H7 (cell line): ENCODE measurements around the gene MOCS3. TPM values are rescaled to one million over a fixed set of nuclear protein-coding genes. Genes with fewer than 3 reads are reported as not detected.

Experiments used
- DNase-seq: peaks from one replicate; pipeline ENCODE4 v3.0.0; 2012
- H3K27me3 ChIP-seq: 2 replicates; pipeline ENCODE4 v1.6.0; 2011; ENCODE audit warnings: mild to moderate bottlenecking, low read length; ENCODE audit not compliant: control insufficient read depth, insufficient read depth
- H3K36me3 ChIP-seq: replicated peaks from 2 replicates; pipeline ENCODE4 v1.5.1; 2011; ENCODE audit warnings: low read length; ENCODE audit not compliant: control insufficient read depth, insufficient read depth
- H3K4me3 ChIP-seq: 2 replicates; pipeline ENCODE4 v1.5.1; 2011; ENCODE audit warnings: low read depth, mild to moderate bottlenecking, control low read depth, low read length, moderate library complexity; ENCODE audit not compliant: insufficient read depth
- total RNA-seq: library from RNA; depleted of rRNA; stranded (reverse); fragments of >200 nt; shearing (Covaris generic); gene quantifications from 2 replicates; pipeline ENCODE4 v1.2.3, GENCODE V29; 2014

MOCS3 gene
- total RNA-seq, 1 experiment from 2014 or later: 9.3 TPM

DNA sequence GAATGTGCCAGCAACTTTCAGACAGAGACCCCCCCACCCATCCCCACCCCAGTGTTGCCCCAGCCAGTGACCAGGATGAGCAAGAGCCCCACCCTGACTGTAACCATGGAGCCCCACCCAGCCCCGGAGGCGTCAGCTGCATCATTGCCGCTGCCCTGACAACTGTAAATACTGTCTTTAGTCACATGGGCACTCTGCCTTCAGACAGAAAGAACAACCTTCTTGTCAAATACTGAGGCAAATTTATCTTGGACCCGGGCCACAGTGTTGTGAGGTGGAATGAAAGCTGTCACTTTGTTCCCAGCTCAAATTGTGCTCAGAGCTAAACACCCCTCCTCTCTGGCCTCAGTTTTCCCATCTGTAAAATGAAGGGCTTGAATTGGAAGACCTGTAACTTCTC is 23.7 kb downstream of the MOCS3 start:
- Histone ChIP-seq H3K27me3 (no peaks in the 10 kb centered on the region; the same call in 1 of the 2 replicates), H3K36me3 (no peaks in the 10 kb centered on the region), H3K4me3 (no peak overlapping the region)
- DNase-seq: no peak

DNA sequence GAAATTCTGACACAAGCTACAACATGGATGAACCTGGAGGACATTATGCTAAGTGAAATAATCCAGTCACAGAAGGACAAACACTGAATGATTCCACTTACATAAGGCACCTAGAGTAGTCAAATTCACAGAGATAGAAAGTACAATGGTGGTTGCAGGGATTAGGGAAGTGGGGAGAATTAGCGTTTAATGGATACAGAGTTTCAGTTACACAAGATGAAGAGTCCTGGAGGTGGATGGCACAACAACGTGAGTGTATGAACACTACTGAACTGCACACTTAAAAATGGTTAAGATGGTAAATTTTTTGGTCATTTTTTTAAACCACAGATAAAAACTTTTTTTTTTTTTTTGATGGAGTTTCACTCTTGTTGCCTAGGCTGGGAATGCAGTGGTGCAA is 24.7 kb downstream of the MOCS3 start:
- Histone ChIP-seq H3K27me3 (no peaks in the 10 kb centered on the region; the same call in 1 of the 2 replicates), H3K4me3 (no peak overlapping the region), H3K36me3 (no peaks in the 10 kb centered on the region)
- no peak for DNase-seq

DNA sequence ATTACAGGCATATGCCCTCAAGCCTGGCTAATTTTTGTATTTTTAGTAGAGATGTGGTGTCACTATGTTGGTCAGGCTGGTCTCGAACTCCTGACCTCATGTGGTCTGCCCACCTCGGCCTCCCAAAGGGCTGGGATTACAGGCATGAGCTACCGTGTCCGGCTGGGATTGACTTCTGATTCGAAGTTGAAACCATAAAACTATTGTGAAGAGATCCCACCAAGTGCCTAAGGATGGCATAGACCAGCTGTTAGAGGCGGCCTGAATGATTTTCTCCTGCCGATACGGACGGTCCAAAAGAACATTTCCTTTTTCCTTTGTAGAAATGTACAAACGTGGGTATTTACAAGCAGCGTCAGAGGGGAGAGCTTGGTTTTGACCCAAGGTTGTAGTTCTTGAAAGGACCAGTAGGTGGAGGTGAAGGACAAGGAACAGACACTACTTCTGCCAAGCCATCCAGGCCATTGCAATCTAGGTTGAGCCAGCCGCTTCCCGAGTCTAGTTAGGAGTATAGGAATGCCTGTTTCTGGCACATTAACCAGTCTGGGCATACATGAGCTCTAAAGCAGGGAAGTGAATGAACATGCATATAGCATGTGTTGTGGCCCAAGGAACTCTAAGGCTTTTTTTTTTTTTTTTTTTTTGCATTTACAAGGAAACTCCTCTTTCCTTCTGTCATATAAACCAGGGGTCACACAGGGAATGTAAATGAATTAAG is 29.0 kb downstream of the MOCS3 start:
- Histone ChIP-seq H3K36me3 (no peaks in the 10 kb centered on the region), H3K4me3 (no peak overlapping the region), H3K27me3 (no peaks in the 10 kb centered on the region)
- peak; percentile 77 for DNase-seq

DNA sequence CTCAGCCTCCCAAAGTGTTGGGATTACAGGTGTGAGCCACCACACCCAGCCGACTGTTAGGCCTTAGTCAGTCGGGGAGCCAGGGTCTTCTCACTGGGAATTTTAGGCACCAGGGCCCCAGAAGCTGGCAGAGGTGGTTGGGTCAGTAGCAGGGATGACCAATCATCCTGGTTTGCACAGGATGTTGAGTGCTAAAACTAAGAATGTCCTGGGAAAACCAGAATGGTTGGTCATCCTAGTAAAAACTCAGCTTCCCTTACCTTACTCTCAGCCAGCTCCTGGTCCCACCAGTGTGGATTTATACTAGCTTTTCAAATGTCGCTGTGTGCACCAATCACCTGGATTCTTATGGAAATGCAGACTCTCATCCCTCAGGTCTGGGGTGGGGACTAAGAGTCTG is 32.5 kb downstream of the MOCS3 start:
- DNase-seq: no peak
- H3K36me3 ChIP-seq: no peaks in the 10 kb centered on the region
- H3K4me3 ChIP-seq: no peak overlapping the region
- no peaks in the 10 kb centered on the region for H3K27me3 ChIP-seq

DNA sequence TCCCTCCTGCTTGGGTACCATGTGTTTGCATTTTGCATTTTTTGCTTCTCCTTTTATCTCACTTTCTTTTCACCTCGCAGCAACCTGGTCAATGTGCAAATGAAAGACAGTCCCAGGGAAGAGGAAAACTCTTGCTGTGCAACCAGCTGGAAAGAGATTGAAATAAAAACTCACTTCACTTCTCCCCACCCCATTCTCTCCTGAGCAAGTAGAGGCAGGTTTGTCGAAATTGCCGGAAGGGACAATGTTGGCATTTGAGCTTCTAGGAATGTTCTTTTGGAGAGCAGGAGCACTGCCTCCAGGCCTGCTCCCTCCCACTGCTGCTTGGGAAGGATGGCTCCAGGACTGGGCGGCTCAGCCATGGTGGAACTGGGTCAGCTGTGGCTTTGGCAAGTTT is 33.7 kb downstream of the MOCS3 start:
- peak; percentile 51 for DNase-seq
- Histone ChIP-seq H3K27me3 (no peaks in the 10 kb centered on the region), H3K4me3 (no peak overlapping the region), H3K36me3 (no peaks in the 10 kb centered on the region)

DNA sequence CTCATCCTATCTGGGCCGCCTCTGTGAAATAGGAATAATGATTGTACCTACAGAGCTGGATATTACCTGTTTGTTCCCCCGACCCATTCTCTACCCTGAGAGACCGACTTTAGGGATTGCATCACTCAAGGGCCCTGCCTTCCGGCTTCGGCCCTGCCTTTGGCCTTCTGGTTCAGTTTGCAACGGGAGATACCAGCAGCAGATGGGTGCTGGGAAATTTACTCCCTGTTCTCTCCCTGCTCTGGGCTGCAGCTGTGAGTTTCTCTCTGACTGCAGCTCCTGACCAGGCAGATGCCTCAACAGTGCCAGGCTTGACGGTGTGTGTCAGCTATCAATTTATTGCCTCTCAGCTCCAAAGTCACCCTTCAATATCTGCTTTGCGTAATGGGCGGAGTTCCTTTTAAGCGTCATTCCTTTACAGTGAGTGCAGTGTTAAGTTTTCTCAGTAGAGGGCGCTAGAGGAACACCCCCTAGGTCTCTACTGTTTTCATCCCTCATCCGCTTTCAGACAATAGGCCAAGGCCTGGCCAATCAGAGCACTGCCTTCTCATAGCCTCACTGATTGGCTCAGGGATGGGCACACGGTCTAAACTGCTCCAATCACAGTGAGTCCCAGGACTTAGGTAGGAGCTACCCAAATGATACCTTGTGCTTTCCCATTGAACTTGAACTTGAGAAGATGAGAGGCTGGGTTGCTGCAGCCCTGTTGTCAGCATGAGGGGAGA is 34.3 kb downstream of the MOCS3 start:
- Histone ChIP-seq H3K36me3 (no peaks in the 10 kb centered on the region), H3K4me3 (no peak overlapping the region; the same call in 1 of the 2 replicates), H3K27me3 (no peaks in the 10 kb centered on the region)
- DNase-seq: peak; percentile 95

DNA sequence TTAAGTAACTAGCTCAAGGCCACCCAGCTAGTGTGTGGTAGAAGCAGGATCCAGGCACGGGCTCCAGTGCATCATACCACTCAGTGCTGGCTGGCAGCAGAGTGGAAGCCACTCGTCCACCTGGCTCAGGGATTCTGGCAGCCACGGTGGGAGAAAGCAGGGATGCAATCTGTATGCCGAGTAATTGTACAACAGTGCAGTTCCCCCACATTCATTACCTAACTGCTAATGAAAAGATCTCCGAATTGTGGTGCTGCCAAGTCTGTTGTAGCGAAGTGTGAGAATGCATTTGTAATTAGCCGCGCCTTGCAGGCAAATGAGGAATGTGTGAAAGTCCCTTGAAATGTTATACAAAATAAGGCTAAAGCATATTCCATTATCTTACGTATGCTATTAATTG is 35.3 kb downstream of the MOCS3 start:
- H3K4me3 ChIP-seq: no peak overlapping the region
- H3K36me3 ChIP-seq: no peaks in the 10 kb centered on the region
- DNase-seq: no peak
- no peaks in the 10 kb centered on the region for H3K27me3 ChIP-seq

DNA sequence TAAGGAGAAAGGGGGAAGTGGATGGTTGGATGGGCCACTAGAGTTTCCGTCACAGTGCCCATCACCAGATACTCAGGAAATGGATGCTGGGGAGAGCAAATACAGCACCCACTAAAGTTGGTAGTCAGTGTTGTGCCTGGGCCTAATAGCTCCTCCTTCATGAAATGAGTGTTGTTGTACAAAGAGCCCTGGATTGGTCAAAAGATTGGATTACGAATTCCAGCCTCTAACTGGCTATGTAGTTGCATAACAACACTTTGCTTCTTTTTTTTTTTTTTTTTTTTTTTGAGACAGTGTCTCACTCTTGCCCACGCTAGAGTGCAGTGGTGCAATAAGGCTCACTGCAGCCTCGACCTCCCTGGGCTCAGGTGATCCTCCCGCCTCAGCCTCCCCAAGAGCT is 36.9 kb downstream of the MOCS3 start:
- no peaks in the 10 kb centered on the region for H3K36me3 ChIP-seq
- no peak for DNase-seq
- no peak overlapping the region for H3K4me3 ChIP-seq
- H3K27me3 ChIP-seq: no peaks in the 10 kb centered on the region

DNA sequence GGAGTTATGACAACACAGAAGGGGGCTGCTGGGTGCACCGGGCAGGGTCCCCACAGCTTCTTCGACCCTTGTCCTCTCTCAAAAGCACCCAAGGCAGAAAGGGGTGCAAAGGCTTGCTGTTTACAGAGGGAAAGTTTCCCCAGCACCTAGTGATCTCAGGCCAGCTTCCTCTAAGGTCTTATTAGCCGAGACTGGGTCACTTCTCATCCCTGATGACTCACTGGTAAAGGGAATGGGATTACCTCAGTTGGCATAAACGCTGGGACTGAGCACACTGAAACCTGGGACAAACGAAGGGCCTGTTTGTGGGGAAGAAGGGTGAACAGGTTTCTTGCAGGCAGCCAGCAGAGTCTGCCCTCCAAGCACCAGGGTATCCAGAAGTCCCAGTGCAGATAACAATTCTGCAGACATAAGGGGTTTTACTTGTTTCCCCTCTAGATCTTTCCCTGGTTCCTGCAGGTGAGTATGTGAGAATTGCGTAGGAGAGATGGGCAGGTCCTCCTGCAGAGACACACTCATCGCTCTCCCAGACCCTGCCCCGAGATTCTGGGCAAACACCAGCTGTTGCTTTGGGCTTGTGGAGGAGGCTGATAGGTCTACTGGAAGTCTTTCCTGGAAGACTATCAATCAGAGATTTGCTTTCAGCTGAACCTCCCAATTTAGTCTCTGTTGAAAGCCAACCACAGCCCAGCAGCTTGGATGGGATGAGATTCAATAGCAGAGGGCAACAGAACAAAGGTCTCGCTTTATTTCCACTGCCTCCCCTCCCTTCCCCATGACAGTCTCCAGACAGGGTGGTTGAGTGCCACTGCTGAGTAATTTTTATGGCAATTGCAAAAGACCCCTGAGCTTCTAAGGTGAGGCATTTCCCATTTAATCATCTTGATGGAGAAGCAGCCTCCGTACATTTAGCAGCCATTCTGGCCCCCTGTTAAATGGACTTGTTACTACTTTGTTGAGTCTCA is 38.6 kb downstream of the MOCS3 start:
- H3K36me3 ChIP-seq: no peaks in the 10 kb centered on the region
- H3K4me3 ChIP-seq: no peak overlapping the region
- no peaks in the 10 kb centered on the region for H3K27me3 ChIP-seq
- DNase-seq: no peak

DNA sequence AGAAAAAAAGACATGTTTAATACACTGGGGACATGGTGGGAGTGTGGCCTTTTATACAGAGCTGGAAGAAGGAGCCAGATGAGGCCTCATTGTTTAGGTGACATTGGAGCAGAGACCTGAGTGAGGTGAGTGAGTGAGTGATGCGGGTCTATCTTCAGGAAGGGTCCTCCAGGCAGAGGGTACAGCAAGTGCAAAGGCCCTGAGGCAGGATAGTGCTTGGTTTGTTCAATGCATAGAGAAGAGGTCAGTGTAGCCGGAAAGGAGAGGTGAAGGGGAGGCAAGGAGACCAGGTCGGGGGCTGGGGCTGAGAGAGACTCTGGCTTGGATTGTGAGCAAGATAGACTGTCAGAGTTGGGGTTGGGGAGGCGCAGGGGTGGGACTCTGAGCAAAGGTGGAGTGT is 40.7 kb downstream of the MOCS3 start:
- DNase-seq: no peak
- Histone ChIP-seq H3K4me3 (no peak overlapping the region), H3K27me3 (no peaks in the 10 kb centered on the region), H3K36me3 (no peaks in the 10 kb centered on the region)

DNA sequence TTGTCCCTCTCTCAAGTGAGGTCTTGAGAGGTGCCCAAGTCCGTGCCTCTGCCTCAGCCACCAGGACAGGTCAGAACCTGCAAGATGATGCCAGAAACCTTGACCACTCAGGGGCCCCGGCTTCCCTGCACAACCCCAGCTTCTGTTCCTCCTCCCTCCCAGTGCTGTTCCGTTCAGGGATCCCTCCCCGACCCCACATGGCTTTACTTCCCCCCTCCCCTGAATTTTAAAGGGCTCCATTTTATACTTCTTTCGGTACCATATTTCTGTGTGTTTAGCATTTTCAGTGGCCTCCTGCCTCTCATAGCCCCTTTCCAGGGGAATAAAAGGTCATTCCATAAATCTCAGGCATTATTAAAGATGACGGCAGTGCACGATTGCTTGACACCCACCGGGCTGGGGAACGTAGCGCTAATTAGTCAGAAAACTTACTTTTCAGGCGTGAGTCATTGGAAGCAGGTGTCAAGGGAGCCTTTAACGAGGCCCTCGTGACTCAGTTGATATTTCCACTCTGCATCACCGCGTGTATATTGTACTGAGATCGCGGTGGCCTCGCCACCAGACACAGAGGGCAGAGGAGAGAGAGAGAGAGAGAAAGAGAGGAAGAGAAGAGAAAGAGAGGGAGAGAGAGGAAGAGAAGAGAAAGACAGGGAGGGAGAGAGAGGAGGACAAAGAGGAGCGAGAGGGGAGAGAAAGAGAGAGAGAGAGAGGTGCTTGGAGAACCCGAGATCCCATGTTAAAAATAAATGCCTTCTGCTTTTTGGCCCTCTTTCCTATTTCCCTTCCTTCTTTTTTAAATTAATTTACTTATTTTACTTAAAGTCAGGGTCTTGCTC is 43.0 kb downstream of the MOCS3 start:
- no peak overlapping the region for H3K4me3 ChIP-seq
- DNase-seq: no peak
- no peaks in the 10 kb centered on the region for H3K36me3 ChIP-seq

DNA sequence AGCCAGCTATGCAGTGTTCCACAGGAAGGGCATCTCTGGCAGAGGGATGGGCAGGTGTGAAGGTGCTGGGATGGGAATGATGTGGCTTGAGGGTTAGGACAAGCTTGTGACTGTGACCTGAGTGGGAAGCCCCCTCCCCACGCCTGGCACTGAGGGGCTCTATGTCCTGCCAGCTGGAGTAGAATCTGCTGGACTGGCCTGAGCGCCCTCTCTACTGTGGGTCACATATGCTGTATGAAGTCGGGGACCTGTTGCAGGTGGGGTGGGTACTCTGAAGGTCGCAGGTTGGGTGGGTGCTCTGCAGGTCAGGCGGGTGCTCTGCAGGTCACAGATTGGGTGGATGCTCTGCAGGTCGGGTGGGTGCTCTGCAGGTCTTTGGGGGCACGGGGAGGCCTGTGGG is 44.0 kb downstream of the MOCS3 start:
- Histone ChIP-seq H3K27me3 (no peaks in the 10 kb centered on the region), H3K36me3 (no peaks in the 10 kb centered on the region), H3K4me3 (no peak overlapping the region)
- no peak for DNase-seq

More for the DNA sequence above, 43.0 kb downstream of the MOCS3 start:
- H3K27me3 ChIP-seq: no peaks in the 10 kb centered on the region

DNA sequence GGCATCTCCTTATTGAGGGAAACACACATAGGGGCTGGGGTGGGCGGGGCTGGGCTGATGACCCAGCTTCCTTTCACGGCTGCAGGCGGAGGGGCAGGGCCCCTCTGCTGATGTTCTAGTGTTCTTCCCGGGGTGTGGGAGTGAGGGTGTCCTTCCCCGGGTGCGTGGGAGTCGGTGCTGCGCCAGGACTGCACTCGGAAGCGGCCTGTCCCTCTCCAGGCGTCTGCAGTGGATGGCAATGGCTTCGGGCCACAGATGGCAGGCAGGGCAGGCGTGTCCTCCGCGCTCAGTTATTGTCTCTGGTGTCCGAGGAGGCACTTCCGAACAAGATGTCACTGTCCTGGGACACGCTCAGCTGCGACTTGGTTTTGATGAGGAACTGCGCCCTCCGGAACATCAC is 45.1 kb downstream of the MOCS3 start:
- Histone ChIP-seq H3K36me3 (no peaks in the 10 kb centered on the region), H3K4me3 (no peak overlapping the region), H3K27me3 (no peaks in the 10 kb centered on the region)
- no peak for DNase-seq

DNA sequence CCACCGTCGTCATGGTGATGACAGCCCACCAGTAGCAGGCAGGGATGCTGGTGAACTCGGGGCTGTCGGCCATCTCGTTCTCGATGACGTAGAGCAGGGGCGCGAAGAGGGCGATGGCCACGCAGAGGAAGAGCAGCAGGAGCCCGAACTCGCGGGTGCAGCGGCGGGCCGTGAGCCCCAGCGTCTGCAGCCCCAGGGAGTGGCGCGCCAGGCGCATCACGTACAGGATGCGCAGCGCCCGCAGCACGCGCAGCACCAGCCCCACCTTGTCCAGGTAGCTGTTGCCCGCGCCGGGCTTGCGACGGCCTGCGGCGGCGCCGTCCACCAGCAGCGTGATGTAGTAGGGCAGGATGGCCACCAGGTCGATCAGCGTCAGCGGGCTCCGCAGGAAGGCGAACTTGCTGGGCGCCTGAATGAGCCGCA is 45.7 kb downstream of the MOCS3 start:
- Histone ChIP-seq H3K27me3 (no peaks in the 10 kb centered on the region), H3K36me3 (no peaks in the 10 kb centered on the region), H3K4me3 (no peak overlapping the region)
- peak; percentile 62 for DNase-seq
